GM21367 (cell line): ENCODE data around the gene EXO5.
"Not testable (repeated sequence)": the region's sequence is repeated elsewhere in the genome, so short reads cannot be mapped to it uniquely, and the experiment has no call there.

Source experiments
- ATAC-seq: cut with Tn5 transposase; IDR thresholded peaks from one replicate; pipeline ENCODE4 v1.9.1; 2021; ENCODE audit not compliant: unreplicated experiment

The EXO5 gene

GRCh38 chr1:40508375-40509341 lies at the start of gene EXO5:
TSS of gene EXO5 (plus strand) at chr1:40508767. CDS start at chr1:40514545, 5,778 bp downstream.
- ATAC-seq, result no peak

GRCh38 chr1:40462956-40463590 lies 45.5 kb upstream of the EXO5 start:
- ATAC-seq, result no peak

- ATAC-seq, result no peak
These were observed 39.2 kb upstream of the EXO5 start for GRCh38 chr1:40469327-40469726.

- ATAC-seq, result no peak
These were observed 33.3 kb upstream of the EXO5 start for GRCh38 chr1:40475268-40475667.

GRCh38 chr1:40476924-40477677 lies 31.5 kb upstream of the EXO5 start, which contains the start of gene ZFP69:
TSS of gene ZFP69 (plus strand) at chr1:40477290. CDS start at chr1:40479362, 2,072 bp downstream.
- ATAC-seq, result no peak

- no peak for ATAC-seq
These were observed 30.9 kb upstream of the EXO5 start for GRCh38 chr1:40477678-40478053.

- no peak for ATAC-seq
These were observed 30.3 kb upstream of the EXO5 start for GRCh38 chr1:40478276-40478675.

GRCh38 chr1:40479156-40479555 lies 29.4 kb upstream of the EXO5 start:
- no peak for ATAC-seq

GRCh38 chr1:40495315-40495903 lies 13.2 kb upstream of the EXO5 start:
- ATAC-seq, result no peak

- ATAC-seq, result not testable (repeated sequence)
These were observed 5.9 kb upstream of the EXO5 start for GRCh38 chr1:40502651-40503050.

GRCh38 chr1:40507973-40508372 lies 594 bp upstream of the EXO5 start:
- no peak for ATAC-seq

GRCh38 chr1:40519517-40519916 lies 10.9 kb downstream of the EXO5 start:
- ATAC-seq, result no peak

- ATAC-seq, result peak; percentile 7
These were observed 22.3 kb downstream of the EXO5 start for GRCh38 chr1:40530735-40531380.

- peak; percentile 91 for ATAC-seq
These were observed 23.0 kb downstream of the EXO5 start, which contains the start of gene ZNF684 for GRCh38 chr1:40531381-40532061. TSS of gene ZNF684 (plus strand) at chr1:40531637. CDS start at chr1:40533167, 1,530 bp downstream.

- ATAC-seq, result peak; percentile 10
These were observed 23.5 kb downstream of the EXO5 start for GRCh38 chr1:40532062-40532389.

GRCh38 chr1:40532844-40533424 lies 24.4 kb downstream of the EXO5 start:
- ATAC-seq, result no peak

GRCh38 chr1:40534589-40534988 lies 26.0 kb downstream of the EXO5 start:
- ATAC-seq, result no peak

GRCh38 chr1:40535732-40536131 lies 27.2 kb downstream of the EXO5 start:
- ATAC-seq, result no peak

GRCh38 chr1:40539338-40539737 lies 30.8 kb downstream of the EXO5 start:
- ATAC-seq, result no peak

GRCh38 chr1:40546957-40547356 lies 38.4 kb downstream of the EXO5 start:
- ATAC-seq, result no peak
